Measurements from ENCODE around the gene PAM. TPM values are rescaled to one million over a fixed set of nuclear protein-coding genes. Genes with fewer than 3 reads are reported as not detected.

The PAM gene
- total RNA-seq, 1 experiment from 2014 or later, result 257 TPM

GRCh38 chr5:102766295-102767090 is 11.4 kb downstream of the PAM start (continued):
- TF ChIP-seq ZNF274 (IDR thresholded peaks at IDR 0.05; ENCODE audit: low read depth, low read length) (no peak), YY1 (IDR thresholded peaks at IDR 0.05; ENCODE audit: extremely low read depth, insufficient replicate concordance, low read depth, low read length) (no peak), RAD21 (IDR thresholded peaks at IDR 0.05; ENCODE audit: low read depth) (no peak), ZBTB33 (IDR thresholded peaks at IDR 0.05; ENCODE audit: extremely low read depth, insufficient replicate concordance, low read length) (no peak), EZH2phosphoT487 (IDR thresholded peaks at IDR 0.05; ENCODE audit: borderline replicate concordance) (no peak), SRF (IDR thresholded peaks at IDR 0.05; ENCODE audit: low read depth) (no peak), SP1 (IDR thresholded peaks at IDR 0.05; ENCODE audit: low read depth) (no peak)

GRCh38 chr5:102767862-102768261 is 12.8 kb downstream of the PAM start:
- DNase-seq (ENCODE audit: low read depth, low spot score), result no peak
- Histone ChIP-seq H3K27ac (ENCODE audit: low read depth, low read length) (no peak overlapping the region), H2AFZ (ENCODE audit: low read depth, low read length, poor library complexity, severe bottlenecking) (no peak overlapping the region), H3K4me3 (replicated peaks in 1 of 2; ENCODE audit: low read depth in 1 of 2, low read length in 2 of 2) (no peak overlapping the region), H3K27me3 (ENCODE audit: insufficient read depth, low read length) (no peaks in the 10 kb centered on the region), H3K4me1 (ENCODE audit: control insufficient read depth in 1 of 2, insufficient read depth in 2 of 2, low read length in 2 of 2) (peaks cover 5 to 9% of the 10 kb centered on the region in 2 experiments), H3K4me2 (ENCODE audit: low read length) (no peak overlapping the region), H3K36me3 (ENCODE audit: control insufficient read depth in 1 of 2, insufficient read depth in 2 of 2, low read length in 2 of 2) (no peaks in the 10 kb centered on the region), H3K9me3 (ENCODE audit: control insufficient read depth in 1 of 2, insufficient read depth in 1 of 2, low read depth in 1 of 2, low read length in 2 of 2) (no peaks in the 10 kb centered on the region), H3K9ac (ENCODE audit: low read length) (no peak overlapping the region), H3K9me2 (ENCODE audit: insufficient read depth) (no peaks in the 10 kb centered on the region), H3K79me2 (ENCODE audit: insufficient read depth, low read length) (peaks cover 86% of the 10 kb centered on the region), H4K20me1 (ENCODE audit: insufficient read depth) (no peaks in the 10 kb centered on the region)
- ATAC-seq, result no peak
- intact Hi-C loops (cut with micrococcal nuclease), result no loop called here
- ChIA-PET CTCF (no interaction called here), POLR2A (no interaction called here), RAD21 (ENCODE audit: low non-redundant PET in 1 of 2, low total read pairs in 2 of 2, uncharacterized antibody in 2 of 2, unreplicated experiment in 2 of 2) (no interaction called here)
- BruUV-seq (replicated peaks), result no TSS peak
- no peak for TF ChIP-seq EZH2 (IDR thresholded peaks at IDR 0.05)
- no peak for TF ChIP-seq CTCF (IDR thresholded peaks at IDR 0.05 in 2 of 3, conservative IDR thresholded peaks at IDR 0.05 in 1 of 3; ENCODE audit: borderline replicate concordance in 1 of 3, insufficient read depth in 1 of 3, low read depth in 2 of 3, low read length in 2 of 3)
